Central memory CD8-positive, alpha-beta T cell (primary cell): Measurements from ENCODE around the gene ZFP62.
"Not testable (repeated sequence)": the region's sequence is repeated elsewhere in the genome, so short reads cannot be mapped to it uniquely, and the experiment has no call there.

Experiments used
- ATAC-seq: fragments of 150-1000 bp; cut with Tn5 transposase; replicated peaks from 2 replicates; pipeline ENCODE4 v1.10.0; 2022; ENCODE audit warnings: mild to moderate bottlenecking, moderate FRiP score, moderate number of reproducible peaks; ENCODE audit not compliant: poor library complexity, severe bottlenecking; ENCODE audit errors: extremely low read depth
- DNase-seq, 2 donors: peaks; one replicate each; pipeline ENCODE4 v3.0.0; 2021; ENCODE audit warnings: low spot score in 2 of 2
- H3K27ac Mint-ChIP-seq: one replicate; pipeline ENCODE4 v1.8.0; 2022; ENCODE audit warnings: low read depth, mild to moderate bottlenecking, moderate library complexity, mixed read lengths
- H3K27me3 Mint-ChIP-seq: one replicate; pipeline ENCODE4 v1.8.0; 2022; ENCODE audit warnings: mixed read lengths
- H3K36me3 Mint-ChIP-seq: one replicate; pipeline ENCODE4 v1.8.0; 2022; ENCODE audit warnings: mild to moderate bottlenecking, moderate library complexity, mixed read lengths; ENCODE audit not compliant: insufficient read depth
- H3K4me1 Mint-ChIP-seq: one replicate; pipeline ENCODE4 v1.8.0; 2022; ENCODE audit warnings: mixed read lengths
- H3K4me3 Mint-ChIP-seq: one replicate; pipeline ENCODE4 v1.8.0; 2022; ENCODE audit warnings: mild to moderate bottlenecking, moderate library complexity, mixed read lengths
- H3K9me3 Mint-ChIP-seq: one replicate; pipeline ENCODE4 v1.8.0; 2022; ENCODE audit warnings: mixed read lengths

ZFP62 gene

GRCh38 chr5:180837478-180837877 is 23.6 kb downstream of the ZFP62 start:
- Mint-ChIP-seq H3K4me1 (peaks cover 24% of the 10 kb centered on the region), H3K36me3 (peaks cover 17% of the 10 kb centered on the region), H3K4me3 (no peak overlapping the region), H3K27ac (no peak overlapping the region), H3K9me3 (peaks cover 5% of the 10 kb centered on the region), H3K27me3 (no peaks in the 10 kb centered on the region)
- ATAC-seq (no peak), DNase-seq (no peak)

GRCh38 chr5:180832638-180833068 is 28.4 kb downstream of the ZFP62 start:
- ATAC-seq, result peak; percentile 38
- H3K27me3 Mint-ChIP-seq, result no peaks in the 10 kb centered on the region
- DNase-seq, result no peak
- no peaks in the 10 kb centered on the region for H3K9me3 Mint-ChIP-seq
- H3K4me3 Mint-ChIP-seq, result peak overlapping the region; percentile 99
- H3K4me1 Mint-ChIP-seq, result peaks cover 50% of the 10 kb centered on the region
- peak overlapping the region; percentile 98 for H3K27ac Mint-ChIP-seq
- peaks cover 26% of the 10 kb centered on the region for H3K36me3 Mint-ChIP-seq

- H3K9me3 Mint-ChIP-seq, result no peaks in the 10 kb centered on the region
- ATAC-seq, result peak; percentile 69
- no peaks in the 10 kb centered on the region for H3K27me3 Mint-ChIP-seq
- peak; percentile 50 to 59 for DNase-seq
- H3K4me1 Mint-ChIP-seq, result peaks cover 48% of the 10 kb centered on the region
- peaks cover 23% of the 10 kb centered on the region for H3K36me3 Mint-ChIP-seq
- H3K4me3 Mint-ChIP-seq, result peak overlapping the region; percentile 99
- peak overlapping the region; percentile 98 for H3K27ac Mint-ChIP-seq
Measured at GRCh38 chr5:180831139-180832093, 29.7 kb downstream of the ZFP62 start.

GRCh38 chr5:180830253-180831138 is 30.6 kb downstream of the ZFP62 start:
- Mint-ChIP-seq H3K27ac (peak overlapping the region; percentile 98), H3K27me3 (no peaks in the 10 kb centered on the region), H3K4me1 (peaks cover 44% of the 10 kb centered on the region), H3K36me3 (peaks cover 23% of the 10 kb centered on the region), H3K9me3 (no peaks in the 10 kb centered on the region), H3K4me3 (peak overlapping the region; percentile 99)
- ATAC-seq, result peak; percentile 74
- DNase-seq, result peak; percentile 51 to 63

- Mint-ChIP-seq H3K27ac (peak overlapping the region; percentile 98), H3K27me3 (no peaks in the 10 kb centered on the region), H3K9me3 (no peaks in the 10 kb centered on the region), H3K36me3 (peaks cover 20% of the 10 kb centered on the region), H3K4me1 (peaks cover 42% of the 10 kb centered on the region), H3K4me3 (peak overlapping the region; percentile 99)
- no peak for ATAC-seq
- no peak for DNase-seq
Measured at GRCh38 chr5:180829726-180830125, 31.4 kb downstream of the ZFP62 start.

- H3K27me3 Mint-ChIP-seq, DNase-seq, H3K9me3 Mint-ChIP-seq, H3K4me3 Mint-ChIP-seq, H3K27ac Mint-ChIP-seq, ATAC-seq: not testable (repeated sequence)
- H3K36me3 Mint-ChIP-seq, result peaks cover 17% of the 10 kb centered on the region
- H3K4me1 Mint-ChIP-seq, result peaks cover 34% of the 10 kb centered on the region
Measured at GRCh38 chr5:180828756-180829531, 32.1 kb downstream of the ZFP62 start.

GRCh38 chr5:180827374-180827773 is 33.7 kb downstream of the ZFP62 start:
- not testable (repeated sequence) for H3K27me3 Mint-ChIP-seq, H3K27ac Mint-ChIP-seq

GRCh38 chr5:180825768-180826525 is 35.1 kb downstream of the ZFP62 start:
- Mint-ChIP-seq H3K27me3 (no peaks in the 10 kb centered on the region), H3K27ac (no peak overlapping the region), H3K4me1 (peaks cover 19% of the 10 kb centered on the region), H3K9me3 (no peaks in the 10 kb centered on the region), H3K36me3 (peaks cover 8% of the 10 kb centered on the region), H3K4me3 (no peak overlapping the region)
- ATAC-seq, result no peak
- DNase-seq, result no peak

More at GRCh38 chr5:180827374-180827773, 33.7 kb downstream of the ZFP62 start:
- not testable (repeated sequence) for H3K4me3 Mint-ChIP-seq, ATAC-seq, H3K9me3 Mint-ChIP-seq, DNase-seq
- H3K4me1 Mint-ChIP-seq, result peaks cover 26% of the 10 kb centered on the region
- H3K36me3 Mint-ChIP-seq, result peaks cover 15% of the 10 kb centered on the region

DNA sequence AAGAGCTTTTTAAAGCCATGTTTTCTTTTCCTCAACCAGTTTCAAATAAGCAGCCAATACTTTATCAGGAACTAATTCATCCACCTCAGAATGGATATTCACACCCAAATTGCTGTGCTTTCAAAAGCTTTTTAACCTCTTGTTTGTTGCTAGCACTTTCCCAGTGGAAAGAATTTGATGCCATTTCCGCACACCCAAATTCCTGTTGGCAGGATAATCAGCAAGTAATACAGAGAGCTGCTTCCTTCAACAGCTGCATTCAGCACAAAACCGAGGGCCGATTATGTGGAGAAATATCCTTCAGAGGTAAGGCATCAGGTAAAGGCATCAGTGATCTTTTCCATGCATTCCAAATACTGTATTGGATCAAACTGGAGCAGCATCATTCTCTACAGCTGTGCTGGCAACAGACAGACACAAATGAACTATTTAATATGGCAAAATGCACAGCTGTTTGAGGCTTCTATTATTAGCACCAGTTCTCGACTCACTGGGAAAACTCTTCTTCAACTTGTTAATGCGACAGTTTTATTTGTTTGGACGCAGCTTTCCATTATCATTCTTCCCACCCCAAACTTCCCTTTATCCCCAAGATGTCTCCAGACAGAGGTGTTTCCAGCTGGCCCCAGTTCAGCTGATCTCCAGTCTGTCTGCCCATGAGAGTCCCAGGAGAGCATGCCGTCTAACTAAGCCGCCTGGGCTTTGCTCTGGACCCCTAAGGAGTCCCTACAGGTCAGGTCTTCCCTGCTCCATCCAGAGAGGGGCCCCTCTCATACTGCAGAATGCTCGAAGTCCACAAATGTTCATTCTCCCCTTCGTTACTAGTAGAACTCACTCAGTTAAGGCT is 36.2 kb downstream of the ZFP62 start:
- Mint-ChIP-seq H3K36me3 (peaks cover 3% of the 10 kb centered on the region), H3K27ac (no peak overlapping the region), H3K27me3 (no peaks in the 10 kb centered on the region), H3K4me1 (peaks cover 8% of the 10 kb centered on the region), H3K9me3 (no peaks in the 10 kb centered on the region), H3K4me3 (no peak overlapping the region)
- DNase-seq, result no peak
- ATAC-seq, result no peak

DNA sequence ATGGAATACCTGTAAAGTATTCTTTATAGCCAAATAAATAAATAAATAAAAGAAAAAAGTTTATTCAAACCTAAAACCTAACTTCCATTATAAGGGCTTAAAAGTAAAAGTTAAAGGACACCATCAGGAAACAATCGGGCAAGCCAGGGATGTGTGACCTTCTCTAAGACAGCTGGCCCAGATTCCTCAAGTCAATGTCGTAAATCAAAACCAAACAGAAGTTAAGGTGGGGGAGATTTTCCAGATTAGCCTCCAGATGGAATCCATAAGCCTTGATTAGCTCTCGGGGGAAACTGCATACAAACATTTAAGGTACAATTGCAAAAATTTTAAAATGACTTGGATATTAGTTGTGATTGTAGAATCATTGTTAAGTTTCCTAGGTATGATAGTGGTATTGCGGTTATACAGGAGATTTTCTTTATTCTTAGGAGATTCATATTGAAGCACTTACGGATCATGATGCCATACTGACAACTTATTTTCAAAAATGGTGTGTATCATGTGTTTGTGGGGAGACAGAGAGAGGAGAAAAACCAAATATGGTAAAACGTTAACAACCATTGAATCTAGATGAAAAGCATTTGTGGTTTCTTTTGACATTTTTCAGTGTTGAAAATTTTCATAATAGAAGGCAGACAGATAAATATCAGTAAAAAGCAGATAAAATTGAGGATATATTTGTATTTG is 37.0 kb downstream of the ZFP62 start:
- Mint-ChIP-seq H3K27ac (no peak overlapping the region), H3K36me3 (peaks cover 3% of the 10 kb centered on the region), H3K27me3 (no peaks in the 10 kb centered on the region), H3K4me1 (peaks cover under 1% of the 10 kb centered on the region), H3K9me3 (no peaks in the 10 kb centered on the region), H3K4me3 (no peak overlapping the region)
- DNase-seq (no peak), ATAC-seq (no peak)
